PC-3 (cell line): ENCODE data around the gene EIF4G1. TPM values are rescaled to one million over a fixed set of nuclear protein-coding genes. Genes with fewer than 3 reads are reported as not detected.

Source experiments
- ATAC-seq: fragments of 200-7000 bp; cut with Tn5 transposase; 2 replicates; pipeline ENCODE4 v1.9.1; 2020; ENCODE audit warnings: mild to moderate bottlenecking, moderate library complexity
- BruUV-seq: library from RNA; stranded (reverse); fragments of 400-500 nt; replicated peaks from 2 replicates; lab custom pipeline; 2021; lab: Mats Ljungman, UMichigan
- CTCF ChIA-PET: fragments of 300-600 bp; sonication (Branson Sonifier 250); formaldehyde crosslinking; loops from one replicate; lab custom pipeline; 2022; ENCODE audit warnings: antibody characterized with exemption; lab: Charles Lee
- POLR2A ChIA-PET: fragments of 300-600 bp; sonication (Branson Sonifier 250); formaldehyde crosslinking; loops from one replicate; lab custom pipeline; 2022; ENCODE audit warnings: antibody characterized with exemption; ENCODE audit not compliant: unreplicated experiment; lab: Charles Lee
- DNase-seq: peaks from one replicate; pipeline ENCODE4 v3.0.0-alpha.2; 2015
- H2AFZ ChIP-seq: fragments of 300-600 bp; sonication (generic); 2 replicates; pipeline ENCODE4 v1.6.0; 2016; ENCODE audit warnings: antibody characterized with exemption, low read length
- H3F3A ChIP-seq: fragments of 300-600 bp; sonication (generic); one replicate; pipeline ENCODE4 v1.6.0; 2017; ENCODE audit warnings: antibody characterized with exemption, low read length, control low read depth, mild to moderate bottlenecking; ENCODE audit not compliant: unreplicated experiment
- H3K27ac ChIP-seq: fragments of 300-600 bp; sonication (generic); 2 replicates; pipeline ENCODE4 v1.5.1; 2016; ENCODE audit warnings: mild to moderate bottlenecking, low read length
- H3K27me3 ChIP-seq: fragments of 300-600 bp; sonication (generic); 2 replicates; pipeline ENCODE4 v1.6.1; 2016; ENCODE audit warnings: low read length, mixed read lengths
- H3K36me3 ChIP-seq: fragments of 300-600 bp; sonication (generic); 2 replicates; pipeline ENCODE4 v1.6.1; 2016; ENCODE audit warnings: low read depth, mixed run types, low read length, mixed read lengths
- H3K4me1 ChIP-seq: fragments of 300-600 bp; sonication (generic); 2 replicates; pipeline ENCODE4 v1.5.1; 2016; ENCODE audit warnings: low read length; ENCODE audit not compliant: insufficient read depth
- H3K4me2 ChIP-seq: fragments of 300-600 bp; sonication (generic); 2 replicates; pipeline ENCODE4 v1.6.0; 2016; ENCODE audit warnings: low read length
- H3K4me3 ChIP-seq: fragments of 300-600 bp; sonication (generic); 2 replicates; pipeline ENCODE4 v1.5.1; 2016; ENCODE audit warnings: mild to moderate bottlenecking, low read length, mixed read lengths
- H3K79me2 ChIP-seq: fragments of 300-600 bp; sonication (generic); 2 replicates; pipeline ENCODE4 v1.6.1; 2017; ENCODE audit warnings: low read length, mixed read lengths
- H3K9ac ChIP-seq: fragments of 300-600 bp; sonication (generic); 2 replicates; pipeline ENCODE4 v1.6.0; 2016; ENCODE audit warnings: mild to moderate bottlenecking, low read length
- H3K9me2 ChIP-seq: fragments of 300-600 bp; sonication (generic); replicated peaks from 2 replicates; pipeline ENCODE4 v1.6.1; 2016; ENCODE audit warnings: mixed run types, low read length, mixed read lengths
- H3K9me3 ChIP-seq: fragments of 300-600 bp; sonication (generic); 2 replicates; pipeline ENCODE4 v1.6.1; 2016; ENCODE audit warnings: low read length, mixed read lengths
- H4K20me1 ChIP-seq: fragments of 300-600 bp; sonication (generic); 2 replicates; pipeline ENCODE4 v1.6.1; 2016; ENCODE audit warnings: low read length, mixed read lengths
- CTCF ChIP-seq: fragments of 300-600 bp; sonication (generic); conservative IDR thresholded peaks from 2 replicates; pipeline ENCODE4 v1.5.1; 2017; ENCODE audit warnings: antibody characterized with exemption, low read depth, mild to moderate bottlenecking, low read length
- EZH2 ChIP-seq: fragments of 300-600 bp; sonication (generic); IDR thresholded peaks from one replicate; pipeline ENCODE4 v1.6.1; 2017; ENCODE audit warnings: antibody characterized with exemption, mild to moderate bottlenecking, low read length; ENCODE audit not compliant: unreplicated experiment
- EZH2phosphoT487 ChIP-seq: fragments of 300-600 bp; sonication (generic); IDR thresholded peaks from 2 replicates; pipeline ENCODE4 v1.6.1; 2018; ENCODE audit warnings: mild to moderate bottlenecking, antibody characterized with exemption, low read length, borderline replicate concordance
- intact Hi-C: fragments of 100-400 bp; cut with micrococcal nuclease; formaldehyde crosslinking; loops from 2 replicates; pipeline ENCODE4 v1.9.0; 2023
- total RNA-seq: library from RNA; depleted of rRNA; stranded (reverse); fragments of >200 nt; gene quantifications from 2 replicates; pipeline ENCODE4 v1.2.3, GENCODE V29; 2014

Gene EIF4G1
- total RNA-seq, 1 experiment from 2014 or later, result 463 TPM

- ChIA-PET CTCF (no interaction called here), POLR2A (no interaction called here)
- ATAC-seq (no peak), DNase-seq (no peak)
- TF ChIP-seq CTCF (no peak), EZH2phosphoT487 (no peak)
- peaks cover 3% of the 10 kb centered on the region; the same call in 1 of the 2 replicates for H3K4me1 ChIP-seq
- no peaks in the 10 kb centered on the region for H4K20me1 ChIP-seq
- no TSS peak for BruUV-seq
- H3K4me3 ChIP-seq, result no peak overlapping the region
- no peak overlapping the region for H3K27ac ChIP-seq
- H3K36me3 ChIP-seq, result no peaks in the 10 kb centered on the region; the same call in 1 of the 2 replicates
- no peaks in the 10 kb centered on the region for H3K79me2 ChIP-seq
- intact Hi-C loops, result loop anchor here (5.0 kb wide), 1 partner anchor 34 kb away; the partner anchor contains the start of gene EIF4G1
- H3K9ac ChIP-seq, result no peak overlapping the region
- H3K27me3 ChIP-seq, result no peaks in the 10 kb centered on the region
- no peaks in the 10 kb centered on the region for H3K9me2 ChIP-seq
- no peaks in the 10 kb centered on the region for H3F3A ChIP-seq
- H2AFZ ChIP-seq, result no peak overlapping the region
- no peaks in the 10 kb centered on the region for H3K9me3 ChIP-seq
- no peak overlapping the region for H3K4me2 ChIP-seq
These were observed 32.2 kb downstream of the EIF4G1 start for GRCh38 chr3:184346480-184347190.

GRCh38 chr3:184347321-184348056, 33.1 kb downstream of the EIF4G1 start:
- DNase-seq (no peak), ATAC-seq (no peak)
- no peaks in the 10 kb centered on the region for H3K79me2 ChIP-seq
- no peaks in the 10 kb centered on the region for H3F3A ChIP-seq
- CTCF ChIA-PET, result interaction anchor here (0.7 kb wide), 1 partner anchor 1239 kb away, joined by 3 read pairs; the partner anchor contains the start of gene SENP2
- intact Hi-C loops, result loop anchor here (5.0 kb wide), 1 partner anchor 35 kb away; the partner anchor contains the start of gene EIF4G1
- no peak overlapping the region for H2AFZ ChIP-seq
- H3K9me3 ChIP-seq, result no peaks in the 10 kb centered on the region
- peaks cover 3% of the 10 kb centered on the region; the same call in 1 of the 2 replicates for H3K4me1 ChIP-seq
- H3K27me3 ChIP-seq, result no peaks in the 10 kb centered on the region
- H3K9me2 ChIP-seq, result no peaks in the 10 kb centered on the region
- no peak overlapping the region for H3K27ac ChIP-seq
- H3K4me2 ChIP-seq, result no peak overlapping the region
- no peaks in the 10 kb centered on the region for H4K20me1 ChIP-seq
- TF ChIP-seq EZH2, result no peak
- no peak for TF ChIP-seq CTCF
- TF ChIP-seq EZH2phosphoT487, result no peak
- H3K9ac ChIP-seq, result no peak overlapping the region
- H3K4me3 ChIP-seq, result no peak overlapping the region
- POLR2A ChIA-PET, result no interaction called here
- TSS peak; percentile 24 for BruUV-seq
- peaks cover 2% of the 10 kb centered on the region; the same call in 1 of the 2 replicates for H3K36me3 ChIP-seq
